Measurements from ENCODE around the gene AKAP4.

DNA sequence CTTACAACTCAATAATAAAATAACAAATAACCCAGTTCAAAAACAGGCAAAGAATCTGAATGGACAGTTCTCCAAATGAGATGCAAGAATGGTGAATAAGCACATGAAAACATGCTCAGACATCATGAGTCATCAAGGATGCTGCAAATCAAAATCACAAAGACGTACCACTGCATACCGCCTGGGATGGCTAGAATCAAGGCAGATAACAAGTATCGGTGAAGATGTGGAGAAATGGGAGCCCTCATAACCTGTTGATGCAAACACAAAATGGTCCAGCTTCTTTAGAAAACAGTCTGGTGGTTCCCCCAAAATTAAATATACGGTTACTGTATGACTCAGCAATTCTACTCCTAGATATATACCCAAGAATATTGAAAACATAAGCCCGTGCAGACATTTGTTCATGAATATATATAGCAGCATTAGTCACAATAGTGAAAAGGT lies 32.5 kb downstream of the AKAP4 start:
- TF ChIP-seq, protein P1, sequence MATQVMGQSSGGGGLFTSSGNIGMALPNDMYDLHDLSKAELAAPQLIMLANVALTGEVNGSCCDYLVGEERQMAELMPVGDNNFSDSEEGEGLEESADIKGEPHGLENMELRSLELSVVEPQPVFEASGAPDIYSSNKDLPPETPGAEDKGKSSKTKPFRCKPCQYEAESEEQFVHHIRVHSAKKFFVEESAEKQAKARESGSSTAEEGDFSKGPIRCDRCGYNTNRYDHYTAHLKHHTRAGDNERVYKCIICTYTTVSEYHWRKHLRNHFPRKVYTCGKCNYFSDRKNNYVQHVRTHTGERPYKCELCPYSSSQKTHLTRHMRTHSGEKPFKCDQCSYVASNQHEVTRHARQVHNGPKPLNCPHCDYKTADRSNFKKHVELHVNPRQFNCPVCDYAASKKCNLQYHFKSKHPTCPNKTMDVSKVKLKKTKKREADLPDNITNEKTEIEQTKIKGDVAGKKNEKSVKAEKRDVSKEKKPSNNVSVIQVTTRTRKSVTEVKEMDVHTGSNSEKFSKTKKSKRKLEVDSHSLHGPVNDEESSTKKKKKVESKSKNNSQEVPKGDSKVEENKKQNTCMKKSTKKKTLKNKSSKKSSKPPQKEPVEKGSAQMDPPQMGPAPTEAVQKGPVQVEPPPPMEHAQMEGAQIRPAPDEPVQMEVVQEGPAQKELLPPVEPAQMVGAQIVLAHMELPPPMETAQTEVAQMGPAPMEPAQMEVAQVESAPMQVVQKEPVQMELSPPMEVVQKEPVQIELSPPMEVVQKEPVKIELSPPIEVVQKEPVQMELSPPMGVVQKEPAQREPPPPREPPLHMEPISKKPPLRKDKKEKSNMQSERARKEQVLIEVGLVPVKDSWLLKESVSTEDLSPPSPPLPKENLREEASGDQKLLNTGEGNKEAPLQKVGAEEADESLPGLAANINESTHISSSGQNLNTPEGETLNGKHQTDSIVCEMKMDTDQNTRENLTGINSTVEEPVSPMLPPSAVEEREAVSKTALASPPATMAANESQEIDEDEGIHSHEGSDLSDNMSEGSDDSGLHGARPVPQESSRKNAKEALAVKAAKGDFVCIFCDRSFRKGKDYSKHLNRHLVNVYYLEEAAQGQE (IDR thresholded peaks at IDR 0.05): no peak
- TF ChIP-seq HNF4G (IDR thresholded peaks at IDR 0.05) (no peak), EGR1 (IDR thresholded peaks at IDR 0.05; ENCODE audit: low read depth in 2 of 2) (no peak), JUND (IDR thresholded peaks at IDR 0.05) (no peak), HNF4A (conservative IDR thresholded peaks at IDR 0.05) (no peak), RXRA (IDR thresholded peaks at IDR 0.05) (no peak), TAF1 (conservative IDR thresholded peaks at IDR 0.05) (no peak)
- TF ChIP-seq, protein P2, sequence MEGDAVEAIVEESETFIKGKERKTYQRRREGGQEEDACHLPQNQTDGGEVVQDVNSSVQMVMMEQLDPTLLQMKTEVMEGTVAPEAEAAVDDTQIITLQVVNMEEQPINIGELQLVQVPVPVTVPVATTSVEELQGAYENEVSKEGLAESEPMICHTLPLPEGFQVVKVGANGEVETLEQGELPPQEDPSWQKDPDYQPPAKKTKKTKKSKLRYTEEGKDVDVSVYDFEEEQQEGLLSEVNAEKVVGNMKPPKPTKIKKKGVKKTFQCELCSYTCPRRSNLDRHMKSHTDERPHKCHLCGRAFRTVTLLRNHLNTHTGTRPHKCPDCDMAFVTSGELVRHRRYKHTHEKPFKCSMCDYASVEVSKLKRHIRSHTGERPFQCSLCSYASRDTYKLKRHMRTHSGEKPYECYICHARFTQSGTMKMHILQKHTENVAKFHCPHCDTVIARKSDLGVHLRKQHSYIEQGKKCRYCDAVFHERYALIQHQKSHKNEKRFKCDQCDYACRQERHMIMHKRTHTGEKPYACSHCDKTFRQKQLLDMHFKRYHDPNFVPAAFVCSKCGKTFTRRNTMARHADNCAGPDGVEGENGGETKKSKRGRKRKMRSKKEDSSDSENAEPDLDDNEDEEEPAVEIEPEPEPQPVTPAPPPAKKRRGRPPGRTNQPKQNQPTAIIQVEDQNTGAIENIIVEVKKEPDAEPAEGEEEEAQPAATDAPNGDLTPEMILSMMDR (IDR thresholded peaks at IDR 0.05; ENCODE audit: low read depth, low read length, missing input control): no peak
- TF ChIP-seq, protein P3, sequence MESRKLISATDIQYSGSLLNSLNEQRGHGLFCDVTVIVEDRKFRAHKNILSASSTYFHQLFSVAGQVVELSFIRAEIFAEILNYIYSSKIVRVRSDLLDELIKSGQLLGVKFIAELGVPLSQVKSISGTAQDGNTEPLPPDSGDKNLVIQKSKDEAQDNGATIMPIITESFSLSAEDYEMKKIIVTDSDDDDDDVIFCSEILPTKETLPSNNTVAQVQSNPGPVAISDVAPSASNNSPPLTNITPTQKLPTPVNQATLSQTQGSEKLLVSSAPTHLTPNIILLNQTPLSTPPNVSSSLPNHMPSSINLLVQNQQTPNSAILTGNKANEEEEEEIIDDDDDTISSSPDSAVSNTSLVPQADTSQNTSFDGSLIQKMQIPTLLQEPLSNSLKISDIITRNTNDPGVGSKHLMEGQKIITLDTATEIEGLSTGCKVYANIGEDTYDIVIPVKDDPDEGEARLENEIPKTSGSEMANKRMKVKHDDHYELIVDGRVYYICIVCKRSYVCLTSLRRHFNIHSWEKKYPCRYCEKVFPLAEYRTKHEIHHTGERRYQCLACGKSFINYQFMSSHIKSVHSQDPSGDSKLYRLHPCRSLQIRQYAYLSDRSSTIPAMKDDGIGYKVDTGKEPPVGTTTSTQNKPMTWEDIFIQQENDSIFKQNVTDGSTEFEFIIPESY (IDR thresholded peaks at IDR 0.05): no peak
- TF ChIP-seq, protein P4, sequence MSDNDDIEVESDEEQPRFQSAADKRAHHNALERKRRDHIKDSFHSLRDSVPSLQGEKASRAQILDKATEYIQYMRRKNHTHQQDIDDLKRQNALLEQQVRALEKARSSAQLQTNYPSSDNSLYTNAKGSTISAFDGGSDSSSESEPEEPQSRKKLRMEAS (IDR thresholded peaks at IDR 0.05): no peak

Measured in liver (tissue), 3 donors.